Neural cell (in vitro differentiated cells): ENCODE data around the gene RNF113A.

Experiments used
- EZH2 ChIP-seq: fragments of 200-600, 300-800 bp; shearing (Covaris generic), sonication (generic); IDR thresholded peaks from 2 replicates; pipeline ENCODE4 v1.6.1; 2014; ENCODE audit warnings: antibody characterized with exemption, low read length, borderline replicate concordance, mild to moderate bottlenecking; ENCODE audit not compliant: insufficient read depth, poor library complexity, severe bottlenecking
- POLR2AphosphoS5 ChIP-seq: IDR thresholded peaks from 2 replicates; pipeline ENCODE4 v1.6.1; 2012
- REST ChIP-seq: IDR thresholded peaks from 2 replicates; pipeline ENCODE4 v1.6.1; 2012; ENCODE audit warnings: borderline replicate concordance
- SMC3 ChIP-seq: fragments of 450-650 bp; conservative IDR thresholded peaks from 2 replicates; pipeline ENCODE4 v1.6.1; 2014; ENCODE audit warnings: antibody characterized with exemption, mild to moderate bottlenecking, moderate library complexity; ENCODE audit not compliant: poor library complexity
- TAF1 ChIP-seq: IDR thresholded peaks from 2 replicates; pipeline ENCODE4 v1.6.1; 2012; ENCODE audit warnings: low read depth
- TF ChIP-seq, protein P1 (sequence below): fragments of 450-650 bp; IDR thresholded peaks from 2 replicates; pipeline ENCODE4 v1.5.1; 2014; ENCODE audit warnings: antibody characterized with exemption, mild to moderate bottlenecking, moderate library complexity; ENCODE audit not compliant: poor library complexity, severe bottlenecking

DNA sequence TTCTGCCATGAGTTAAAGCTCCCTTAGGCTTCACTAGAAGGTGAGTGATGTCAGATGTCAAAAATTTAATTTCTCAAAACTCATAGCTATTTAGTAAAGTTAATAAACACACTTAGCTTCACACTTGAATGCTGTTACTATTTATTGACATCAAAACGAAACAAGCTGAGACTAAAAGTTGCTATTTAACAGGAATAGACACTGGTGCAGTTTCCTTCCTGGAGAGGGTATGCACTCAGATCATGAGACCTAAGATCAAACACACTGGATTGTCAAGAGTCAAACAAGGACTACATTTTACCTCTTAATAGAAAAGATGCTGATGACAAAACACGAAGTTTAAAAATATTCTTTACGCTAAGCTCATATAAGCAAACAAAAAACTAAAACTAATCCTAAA lies 37.6 kb downstream of the RNF113A start:
- TF ChIP-seq, protein P1, sequence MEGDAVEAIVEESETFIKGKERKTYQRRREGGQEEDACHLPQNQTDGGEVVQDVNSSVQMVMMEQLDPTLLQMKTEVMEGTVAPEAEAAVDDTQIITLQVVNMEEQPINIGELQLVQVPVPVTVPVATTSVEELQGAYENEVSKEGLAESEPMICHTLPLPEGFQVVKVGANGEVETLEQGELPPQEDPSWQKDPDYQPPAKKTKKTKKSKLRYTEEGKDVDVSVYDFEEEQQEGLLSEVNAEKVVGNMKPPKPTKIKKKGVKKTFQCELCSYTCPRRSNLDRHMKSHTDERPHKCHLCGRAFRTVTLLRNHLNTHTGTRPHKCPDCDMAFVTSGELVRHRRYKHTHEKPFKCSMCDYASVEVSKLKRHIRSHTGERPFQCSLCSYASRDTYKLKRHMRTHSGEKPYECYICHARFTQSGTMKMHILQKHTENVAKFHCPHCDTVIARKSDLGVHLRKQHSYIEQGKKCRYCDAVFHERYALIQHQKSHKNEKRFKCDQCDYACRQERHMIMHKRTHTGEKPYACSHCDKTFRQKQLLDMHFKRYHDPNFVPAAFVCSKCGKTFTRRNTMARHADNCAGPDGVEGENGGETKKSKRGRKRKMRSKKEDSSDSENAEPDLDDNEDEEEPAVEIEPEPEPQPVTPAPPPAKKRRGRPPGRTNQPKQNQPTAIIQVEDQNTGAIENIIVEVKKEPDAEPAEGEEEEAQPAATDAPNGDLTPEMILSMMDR = no peak
- TF ChIP-seq REST (no peak), POLR2AphosphoS5 (no peak), SMC3 (no peak), EZH2 (no peak), TAF1 (no peak)
